ENCODE measurements around the gene POTEI.
"Not testable (repeated sequence)": the region's sequence is repeated elsewhere in the genome, so short reads cannot be mapped to it uniquely, and the experiment has no call there.

DNA sequence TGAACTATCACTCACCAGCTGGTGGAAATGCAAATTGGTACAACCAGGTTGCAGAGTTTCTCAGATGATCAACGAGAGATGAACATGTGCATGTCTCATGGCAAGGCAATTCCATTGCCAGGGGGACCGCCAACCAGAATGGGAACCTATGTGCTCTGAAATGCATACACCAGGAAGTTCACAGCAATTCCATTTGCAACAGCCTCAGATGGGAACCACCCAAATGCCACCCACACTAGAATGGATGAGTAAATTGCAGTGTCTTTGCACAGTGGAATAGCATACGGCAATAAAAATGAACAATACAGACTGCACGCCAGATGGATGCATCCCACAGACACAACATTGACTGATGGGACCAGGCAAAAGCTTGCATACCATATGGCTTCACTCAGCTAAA, 33.7 kb upstream of the POTEI start:
- not testable (repeated sequence) for TF ChIP-seq POLR2A (IDR thresholded peaks at IDR 0.05)
- TF ChIP-seq, protein P1, sequence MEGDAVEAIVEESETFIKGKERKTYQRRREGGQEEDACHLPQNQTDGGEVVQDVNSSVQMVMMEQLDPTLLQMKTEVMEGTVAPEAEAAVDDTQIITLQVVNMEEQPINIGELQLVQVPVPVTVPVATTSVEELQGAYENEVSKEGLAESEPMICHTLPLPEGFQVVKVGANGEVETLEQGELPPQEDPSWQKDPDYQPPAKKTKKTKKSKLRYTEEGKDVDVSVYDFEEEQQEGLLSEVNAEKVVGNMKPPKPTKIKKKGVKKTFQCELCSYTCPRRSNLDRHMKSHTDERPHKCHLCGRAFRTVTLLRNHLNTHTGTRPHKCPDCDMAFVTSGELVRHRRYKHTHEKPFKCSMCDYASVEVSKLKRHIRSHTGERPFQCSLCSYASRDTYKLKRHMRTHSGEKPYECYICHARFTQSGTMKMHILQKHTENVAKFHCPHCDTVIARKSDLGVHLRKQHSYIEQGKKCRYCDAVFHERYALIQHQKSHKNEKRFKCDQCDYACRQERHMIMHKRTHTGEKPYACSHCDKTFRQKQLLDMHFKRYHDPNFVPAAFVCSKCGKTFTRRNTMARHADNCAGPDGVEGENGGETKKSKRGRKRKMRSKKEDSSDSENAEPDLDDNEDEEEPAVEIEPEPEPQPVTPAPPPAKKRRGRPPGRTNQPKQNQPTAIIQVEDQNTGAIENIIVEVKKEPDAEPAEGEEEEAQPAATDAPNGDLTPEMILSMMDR (IDR thresholded peaks at IDR 0.05), result not testable (repeated sequence)

All from gastroesophageal sphincter (tissue), 3 donors.